AG04449 (cell line): ENCODE results near the gene ZGPAT.

ENCODE experiments used
- CTCF ChIA-PET: fragments of 350-600 bp; formaldehyde crosslinking; extraction: SDS; loops from one replicate; lab custom pipeline; 2021; ENCODE audit warnings: antibody characterized with exemption; lab: Yijun Ruan, JAX
- POLR2A ChIA-PET: fragments of 400-600, 350-600 bp; formaldehyde crosslinking; extraction: SDS; loops from one replicate; lab custom pipeline; 2020; ENCODE audit warnings: antibody characterized with exemption, inconsistent platforms; lab: Yijun Ruan, JAX
- DNase-seq: peaks from one replicate; pipeline ENCODE4 v3.0.0-alpha.2; 2010; ENCODE audit warnings: low read depth, low spot score
- H3K4me3 ChIP-seq: 2 replicates; pipeline ENCODE4 v1.5.1; 2011; ENCODE audit warnings: low read depth, mild to moderate bottlenecking, control low read depth, low read length
- TF ChIP-seq, protein P1 (sequence below): IDR thresholded peaks from one replicate; pipeline ENCODE4 v1.5.1; 2011; ENCODE audit warnings: mild to moderate bottlenecking, moderate library complexity, low read length, control low read depth, inconsistent platforms; ENCODE audit not compliant: insufficient read depth; ENCODE audit errors: missing control alignments

ZGPAT gene

DNA sequence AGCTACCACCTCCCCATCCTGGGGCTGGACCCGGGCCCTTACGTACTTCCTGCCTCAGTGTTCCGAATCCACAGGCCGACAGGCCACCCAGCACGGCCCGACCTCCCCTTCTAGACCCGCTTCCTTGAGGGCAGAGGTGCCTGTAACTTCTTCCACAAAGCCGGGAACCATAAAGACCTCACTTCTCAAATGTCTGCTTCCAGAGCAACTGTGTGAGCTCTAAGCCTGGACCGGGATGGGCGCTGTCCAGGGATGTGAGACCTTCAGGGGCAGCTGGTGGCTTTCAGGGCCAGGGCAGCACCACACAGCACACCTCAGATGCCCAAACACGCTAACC is 41.1 kb downstream of the ZGPAT start:
- no peak for DNase-seq
- TF ChIP-seq, protein P1, sequence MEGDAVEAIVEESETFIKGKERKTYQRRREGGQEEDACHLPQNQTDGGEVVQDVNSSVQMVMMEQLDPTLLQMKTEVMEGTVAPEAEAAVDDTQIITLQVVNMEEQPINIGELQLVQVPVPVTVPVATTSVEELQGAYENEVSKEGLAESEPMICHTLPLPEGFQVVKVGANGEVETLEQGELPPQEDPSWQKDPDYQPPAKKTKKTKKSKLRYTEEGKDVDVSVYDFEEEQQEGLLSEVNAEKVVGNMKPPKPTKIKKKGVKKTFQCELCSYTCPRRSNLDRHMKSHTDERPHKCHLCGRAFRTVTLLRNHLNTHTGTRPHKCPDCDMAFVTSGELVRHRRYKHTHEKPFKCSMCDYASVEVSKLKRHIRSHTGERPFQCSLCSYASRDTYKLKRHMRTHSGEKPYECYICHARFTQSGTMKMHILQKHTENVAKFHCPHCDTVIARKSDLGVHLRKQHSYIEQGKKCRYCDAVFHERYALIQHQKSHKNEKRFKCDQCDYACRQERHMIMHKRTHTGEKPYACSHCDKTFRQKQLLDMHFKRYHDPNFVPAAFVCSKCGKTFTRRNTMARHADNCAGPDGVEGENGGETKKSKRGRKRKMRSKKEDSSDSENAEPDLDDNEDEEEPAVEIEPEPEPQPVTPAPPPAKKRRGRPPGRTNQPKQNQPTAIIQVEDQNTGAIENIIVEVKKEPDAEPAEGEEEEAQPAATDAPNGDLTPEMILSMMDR: no peak
- H3K4me3 ChIP-seq: no peak overlapping the region
- ChIA-PET POLR2A (no interaction called here), CTCF (interaction anchor here (1.3 to 1.5 kb wide), 2 partner anchors 8 to 26 kb away, joined by 3 to 5 read pairs; no protein-coding TSS in a partner anchor)

DNA sequence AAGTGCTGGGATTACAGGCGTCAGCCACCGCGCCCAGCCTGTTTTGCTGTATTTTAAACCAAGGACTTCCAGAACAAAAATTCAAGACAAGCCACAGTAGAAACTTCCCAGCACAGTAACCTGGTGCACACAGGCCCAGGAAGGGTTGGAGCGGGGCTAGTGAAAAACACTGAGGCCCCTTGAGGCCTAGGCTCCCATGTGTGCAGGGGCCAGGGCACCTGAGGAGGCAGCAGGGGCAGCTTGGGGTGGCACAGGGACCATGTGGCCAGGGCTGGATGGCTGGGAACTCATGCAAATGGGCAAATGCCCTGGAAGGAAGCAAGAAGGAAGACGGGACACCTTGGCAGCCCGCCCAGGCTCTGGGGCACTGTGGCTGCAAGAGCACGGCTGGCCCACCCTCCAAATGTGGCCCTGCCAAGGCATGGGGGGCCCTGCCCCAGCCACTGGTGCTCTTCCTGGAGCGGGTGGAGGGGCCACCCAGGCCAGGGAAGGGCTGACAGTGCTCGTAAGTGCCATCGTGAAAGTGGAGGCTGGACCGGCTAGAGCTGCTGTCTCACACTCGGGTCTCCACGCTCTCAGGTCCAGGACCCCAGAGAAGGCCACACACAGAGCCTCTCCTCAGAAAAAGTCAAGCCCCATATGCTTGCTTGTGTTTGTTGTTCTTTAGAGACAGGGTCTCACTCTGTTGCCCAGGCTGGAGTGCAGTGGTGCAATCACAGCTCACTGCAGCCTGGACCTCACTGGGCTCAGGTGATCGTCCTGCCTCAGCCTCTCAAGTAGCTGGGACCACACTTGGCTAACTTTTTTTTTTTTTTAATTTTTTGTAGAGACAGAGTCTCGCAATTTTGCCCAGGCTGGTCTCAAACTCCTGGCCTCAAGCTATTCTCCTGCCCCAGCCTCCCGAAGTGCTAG is 42.0 kb downstream of the ZGPAT start:
- no peak overlapping the region for H3K4me3 ChIP-seq
- POLR2A ChIA-PET: no interaction called here
- TF ChIP-seq, protein P1: no peak
- DNase-seq: no peak
- CTCF ChIA-PET: interaction anchor here (1.0 to 1.5 kb wide), 4 partner anchors 9 to 30 kb away, joined by 3 to 5 read pairs (median 3); no protein-coding TSS in a partner anchor

DNA sequence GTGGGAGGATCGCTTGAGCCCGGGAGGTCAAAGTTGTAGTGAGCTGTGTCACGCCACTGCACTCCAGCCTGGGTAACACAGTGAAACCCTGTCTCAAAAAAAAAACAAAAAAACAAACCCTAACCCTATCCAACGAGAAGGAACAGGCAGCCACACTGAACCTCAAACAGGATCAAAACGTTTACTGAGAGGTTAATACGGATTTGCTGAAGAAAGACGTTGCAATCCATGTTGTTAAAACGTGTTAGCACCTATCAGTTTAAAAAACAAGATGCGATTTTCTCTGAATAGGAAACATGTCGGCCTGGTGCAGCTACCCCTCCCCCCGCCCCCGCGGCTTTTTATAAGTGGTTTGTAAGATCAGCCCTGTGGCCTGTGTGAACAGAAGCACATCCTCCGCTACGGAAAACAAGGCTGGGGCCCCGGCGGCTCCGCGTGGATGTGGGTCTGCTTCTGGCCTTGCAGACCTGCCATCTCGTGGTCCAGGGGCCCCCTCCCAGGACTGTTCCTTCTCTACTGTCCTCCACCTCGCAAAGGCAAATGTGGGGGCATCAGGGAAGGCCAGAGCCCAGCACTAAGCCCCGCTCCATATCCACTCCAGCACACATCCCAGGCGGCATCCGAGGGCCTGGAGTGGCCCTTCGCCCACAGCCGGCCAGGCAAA is 43.1 kb downstream of the ZGPAT start:
- no peak for DNase-seq
- TF ChIP-seq, protein P1: no peak
- ChIA-PET POLR2A (no interaction called here), CTCF (interaction anchor here (0.7 to 1.5 kb wide), 3 partner anchors 23 to 35 kb away, joined by 3 to 7 read pairs (median 3); no protein-coding TSS in a partner anchor)
- no peak overlapping the region for H3K4me3 ChIP-seq

DNA sequence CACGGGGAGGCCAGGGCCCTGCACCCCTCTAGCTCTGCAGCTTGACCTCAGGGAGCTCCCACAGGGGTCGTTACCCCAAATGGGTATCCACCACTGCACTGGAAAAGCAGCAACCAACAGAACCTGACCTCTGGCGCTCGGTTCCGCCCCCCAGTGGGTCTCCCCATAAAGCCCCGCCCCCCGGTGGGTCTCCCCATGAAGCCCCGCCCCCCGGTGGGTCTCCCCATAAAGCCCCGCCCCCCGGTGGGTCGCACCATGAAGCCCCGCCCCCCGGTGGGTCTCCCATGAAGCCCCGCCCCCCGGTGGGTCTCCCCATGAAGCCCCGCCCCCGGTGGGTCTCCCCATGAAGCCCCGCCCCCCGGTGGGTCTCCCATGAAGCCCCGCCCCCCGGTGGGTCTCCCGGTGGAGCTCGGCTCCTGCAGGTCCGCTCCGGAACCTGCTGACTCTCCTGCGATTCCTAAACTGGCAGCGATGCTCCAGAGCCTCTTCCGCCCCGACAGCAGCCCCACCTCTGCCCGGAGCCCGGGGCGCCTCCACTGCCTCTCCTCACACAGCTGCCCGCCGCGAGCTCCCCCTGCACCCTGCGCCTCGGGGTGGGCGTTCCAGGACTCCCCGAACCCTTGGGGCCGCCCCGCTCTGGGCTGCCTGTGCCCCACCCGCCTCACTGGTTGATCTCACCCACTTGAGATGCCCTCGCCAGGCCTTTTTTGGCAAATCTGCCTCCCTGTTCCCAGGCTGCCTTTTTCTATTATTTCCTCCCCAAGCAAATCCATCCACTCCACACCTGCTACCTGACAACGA is 43.8 kb downstream of the ZGPAT start:
- H3K4me3 ChIP-seq: no peak overlapping the region
- ChIA-PET CTCF (interaction anchor here (1.5 kb wide), 1 partner anchor 35 kb away, joined by 7 read pairs; no protein-coding TSS in a partner anchor), POLR2A (no interaction called here)
- no peak for DNase-seq
- TF ChIP-seq, protein P1: no peak

DNA sequence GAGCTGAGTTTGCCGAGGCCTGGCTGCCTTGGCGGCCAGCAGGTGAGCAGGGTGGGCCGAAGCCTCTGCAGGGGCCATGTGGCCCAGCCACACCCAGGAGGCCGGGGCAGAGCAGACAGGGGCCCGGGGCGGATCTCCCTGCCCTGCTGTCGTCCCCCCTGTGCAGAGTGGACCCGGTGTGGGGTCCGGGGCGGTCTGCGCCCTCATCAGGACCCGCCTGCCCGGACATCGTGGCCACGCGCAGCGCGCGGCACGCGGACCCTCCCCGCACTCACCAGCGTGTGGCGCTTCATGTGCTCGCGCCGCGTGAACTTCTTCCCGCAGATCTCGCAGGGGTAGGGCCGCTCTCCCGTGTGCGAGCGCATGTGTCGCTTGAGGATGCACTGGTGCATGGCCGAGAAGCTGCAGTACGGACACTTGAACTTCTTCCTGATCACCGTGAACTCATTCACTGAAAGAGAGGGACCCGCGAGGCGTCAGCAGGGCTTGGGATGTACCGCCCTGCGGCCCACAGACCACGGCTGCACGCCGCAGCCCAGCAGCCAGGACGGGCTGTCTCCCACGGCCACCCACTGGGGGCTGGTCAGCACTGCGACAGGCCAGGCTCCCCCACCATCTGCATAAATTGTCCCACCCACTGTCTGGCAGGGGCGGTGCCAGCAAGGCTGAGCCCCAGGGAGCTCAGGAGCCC is 44.7 kb downstream of the ZGPAT start:
- ChIA-PET POLR2A (no interaction called here), CTCF (interaction anchor here (1.5 to 1.7 kb wide), 2 partner anchors 11 to 34 kb away, joined by 5 to 7 read pairs; no protein-coding TSS in a partner anchor)
- TF ChIP-seq, protein P1: no peak
- no peak overlapping the region for H3K4me3 ChIP-seq
- DNase-seq: no peak
